ENCODE results near the gene RDH11.
A peak's percentile ranks its signal among the peaks of the same experiment; 100 is the strongest.
"Not testable (repeated sequence)": the region's sequence is repeated elsewhere in the genome, so short reads cannot be mapped to it uniquely, and the experiment has no call there.

RDH11 gene, protein sequence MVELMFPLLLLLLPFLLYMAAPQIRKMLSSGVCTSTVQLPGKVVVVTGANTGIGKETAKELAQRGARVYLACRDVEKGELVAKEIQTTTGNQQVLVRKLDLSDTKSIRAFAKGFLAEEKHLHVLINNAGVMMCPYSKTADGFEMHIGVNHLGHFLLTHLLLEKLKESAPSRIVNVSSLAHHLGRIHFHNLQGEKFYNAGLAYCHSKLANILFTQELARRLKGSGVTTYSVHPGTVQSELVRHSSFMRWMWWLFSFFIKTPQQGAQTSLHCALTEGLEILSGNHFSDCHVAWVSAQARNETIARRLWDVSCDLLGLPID

DNA sequence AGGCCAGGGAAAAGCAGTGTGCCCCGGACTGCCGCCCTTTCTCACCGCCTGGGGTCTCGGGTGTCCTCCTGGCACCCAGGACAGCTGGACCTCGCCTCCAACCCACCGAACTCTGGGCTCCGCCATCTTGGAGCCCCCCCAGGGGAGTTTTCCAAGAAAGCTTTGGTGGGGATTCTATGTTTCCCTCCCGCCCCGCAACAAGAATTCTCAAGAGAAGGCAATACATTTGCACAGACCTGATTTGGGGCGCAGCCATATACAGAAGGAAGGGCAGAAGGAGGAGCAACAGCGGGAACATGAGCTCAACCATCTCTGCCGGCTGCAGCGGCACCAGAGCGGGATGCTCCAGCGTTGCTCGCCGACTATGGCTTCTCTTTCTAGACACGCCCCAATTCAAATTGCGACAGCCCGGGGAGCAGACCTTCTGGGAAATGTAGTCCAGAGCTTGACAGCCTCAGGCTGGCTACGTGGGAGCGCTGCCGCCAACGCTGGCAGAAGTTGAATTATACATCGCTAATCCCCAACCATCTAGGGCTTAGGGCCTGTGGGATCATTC lies at the start of gene RDH11:
RDH11 (minus strand) TSS at position 371 of the 556 bp plus-strand sequence; CDS start at position 310, 61 bp downstream.
- DNase-seq, result peak; percentile 93

DNA sequence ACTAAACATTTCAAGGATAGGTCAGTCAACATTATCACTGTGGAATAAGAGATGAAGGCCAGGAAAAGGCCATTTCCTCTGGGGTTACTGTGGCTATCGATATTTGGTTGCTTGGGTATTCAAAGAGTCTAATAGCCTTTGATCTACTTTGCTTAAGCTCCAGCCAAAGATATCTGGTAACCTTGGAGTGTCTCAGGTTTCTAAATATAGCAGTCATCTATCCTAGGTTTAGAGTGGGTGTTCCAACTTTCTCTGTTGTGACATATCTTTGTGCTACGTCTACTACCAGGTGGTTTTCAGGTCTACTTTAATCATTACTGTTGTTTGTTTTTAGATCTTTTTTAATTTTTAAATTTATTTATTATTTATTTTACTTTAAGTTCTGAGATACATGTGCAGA lies 48.5 kb upstream of the RDH11 start:
- no peak for DNase-seq

DNA sequence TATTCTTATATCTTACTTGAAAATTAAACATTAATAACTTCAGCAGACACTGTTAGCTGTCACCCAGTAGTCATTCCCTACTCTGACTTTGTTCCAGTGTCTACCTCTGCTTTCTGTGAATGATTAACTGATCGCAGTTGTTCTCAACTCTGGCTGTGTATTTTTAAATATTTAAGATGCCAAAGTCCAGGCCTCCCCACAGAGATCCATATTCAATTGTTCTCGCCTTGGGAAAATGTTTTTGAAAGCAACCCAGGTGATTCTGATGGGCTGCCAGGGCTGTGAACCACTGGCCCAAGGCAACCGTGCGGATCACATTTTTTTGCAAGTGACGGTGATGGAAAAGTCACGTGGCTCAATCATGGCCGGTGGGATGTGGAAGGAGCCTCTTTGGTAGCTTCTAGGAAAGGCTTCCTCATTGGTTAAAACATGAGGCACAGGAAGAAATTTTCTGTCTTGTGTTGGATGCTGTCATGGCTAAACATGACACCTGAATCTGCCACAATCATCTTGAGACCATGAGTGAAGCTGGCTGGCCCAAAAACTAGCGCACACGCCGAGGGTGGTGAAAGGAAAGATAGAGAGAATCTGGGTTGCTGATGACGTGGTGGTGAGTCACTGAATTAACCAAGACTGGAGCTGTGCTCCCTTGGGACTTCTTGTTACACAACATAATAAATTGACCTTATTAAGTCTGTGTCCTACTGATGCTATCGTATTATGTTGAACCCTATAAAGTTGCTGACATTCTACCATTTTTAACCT lies 43.4 kb upstream of the RDH11 start:
- DNase-seq, result no peak

DNA sequence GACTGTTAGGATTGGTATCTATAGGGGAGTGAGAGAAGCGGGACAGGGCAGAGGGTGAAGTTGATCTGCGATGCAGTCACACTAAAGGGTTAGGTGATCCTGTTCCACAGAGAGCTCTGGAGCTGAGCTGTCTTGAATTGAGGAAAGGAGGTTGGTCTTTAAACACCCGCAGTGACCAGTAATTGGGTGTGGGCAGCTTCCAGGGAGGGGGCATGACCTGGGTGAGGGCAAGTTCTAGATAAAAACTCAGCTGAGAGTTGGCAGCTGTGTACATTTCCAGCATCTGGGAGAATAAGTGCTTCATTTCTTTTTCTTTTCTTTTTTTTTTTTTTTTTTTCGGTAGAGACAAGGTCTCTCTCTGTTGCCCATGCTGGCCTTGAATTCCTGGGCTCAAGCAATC lies 41.2 kb upstream of the RDH11 start:
- no peak for DNase-seq

DNA sequence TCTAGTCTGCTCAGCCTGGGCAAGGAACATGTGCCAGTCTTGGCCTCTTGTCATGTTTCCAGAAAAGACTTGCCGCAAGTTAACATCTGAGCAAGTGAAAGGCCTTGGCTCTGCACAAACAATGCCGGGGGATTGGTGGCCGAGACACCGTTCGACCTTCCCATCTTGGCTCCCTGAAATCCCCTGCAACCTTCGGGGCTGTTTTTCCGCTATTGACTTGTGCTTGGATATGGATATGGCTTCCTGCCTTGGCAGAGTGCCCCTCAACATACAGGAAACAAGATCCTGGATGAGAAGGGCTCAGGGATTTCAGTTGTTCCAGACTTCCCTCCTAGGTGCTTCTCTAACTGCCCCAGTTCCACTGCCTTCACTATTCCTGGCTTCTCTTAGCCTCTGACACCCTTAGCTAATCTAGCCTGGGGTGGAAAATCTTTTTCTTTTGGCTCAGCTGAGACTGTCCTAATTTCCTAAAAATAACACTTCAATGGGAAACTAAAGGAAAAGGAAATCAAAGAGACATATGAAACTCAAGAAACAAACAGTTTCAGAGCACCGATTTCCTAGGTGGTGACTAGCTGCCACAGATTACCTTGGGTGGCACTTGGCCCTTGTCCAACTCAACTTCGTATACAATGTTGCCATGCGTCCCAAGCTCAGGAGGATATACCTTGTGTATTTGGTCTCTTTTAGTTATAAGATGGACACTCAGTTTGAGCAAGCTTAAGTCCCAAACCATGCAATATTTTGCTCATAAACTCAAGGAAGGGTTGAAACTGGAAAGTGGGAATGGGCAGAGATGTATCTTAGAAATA lies 40.0 kb upstream of the RDH11 start:
- DNase-seq, result no peak

DNA sequence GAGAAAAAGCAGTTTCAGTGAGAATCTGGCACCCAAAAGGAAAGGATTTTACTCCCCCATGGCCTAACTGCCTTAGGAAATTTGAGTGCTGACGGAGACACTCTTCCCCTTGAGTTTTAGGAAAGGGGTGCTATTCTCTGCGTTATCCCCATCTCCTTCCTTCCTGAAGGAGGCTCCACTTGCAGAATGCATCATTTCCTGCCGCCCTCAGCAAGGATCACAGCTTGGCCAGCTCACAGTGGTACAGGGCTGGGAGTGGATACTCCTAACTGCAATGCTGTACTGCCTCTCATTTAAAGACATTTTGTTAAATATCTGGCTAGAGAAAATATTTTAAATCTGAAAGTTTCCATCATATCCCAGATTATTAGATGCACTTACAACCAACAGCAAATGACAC lies 39.1 kb upstream of the RDH11 start:
- no peak for DNase-seq

DNA sequence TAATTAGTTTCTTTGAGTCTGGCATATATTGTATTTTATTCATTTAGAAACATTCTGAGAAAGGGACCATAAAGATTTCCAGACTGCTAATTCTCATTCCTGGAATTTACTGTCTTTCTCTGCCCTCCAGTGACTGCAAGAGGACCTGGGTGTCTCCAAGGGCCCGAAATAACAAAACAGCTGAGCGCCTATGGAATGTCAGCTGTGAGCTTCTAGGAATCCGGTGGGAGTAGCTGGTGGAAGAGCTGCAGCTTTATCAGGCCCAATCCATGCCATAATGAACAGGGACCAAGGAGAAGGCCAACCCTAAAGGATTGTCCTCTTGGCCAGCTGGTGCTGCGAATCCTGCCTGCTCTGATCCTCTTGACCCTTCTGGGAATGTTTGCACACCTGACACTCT lies 38.1 kb upstream of the RDH11 start:
- no peak for DNase-seq

DNA sequence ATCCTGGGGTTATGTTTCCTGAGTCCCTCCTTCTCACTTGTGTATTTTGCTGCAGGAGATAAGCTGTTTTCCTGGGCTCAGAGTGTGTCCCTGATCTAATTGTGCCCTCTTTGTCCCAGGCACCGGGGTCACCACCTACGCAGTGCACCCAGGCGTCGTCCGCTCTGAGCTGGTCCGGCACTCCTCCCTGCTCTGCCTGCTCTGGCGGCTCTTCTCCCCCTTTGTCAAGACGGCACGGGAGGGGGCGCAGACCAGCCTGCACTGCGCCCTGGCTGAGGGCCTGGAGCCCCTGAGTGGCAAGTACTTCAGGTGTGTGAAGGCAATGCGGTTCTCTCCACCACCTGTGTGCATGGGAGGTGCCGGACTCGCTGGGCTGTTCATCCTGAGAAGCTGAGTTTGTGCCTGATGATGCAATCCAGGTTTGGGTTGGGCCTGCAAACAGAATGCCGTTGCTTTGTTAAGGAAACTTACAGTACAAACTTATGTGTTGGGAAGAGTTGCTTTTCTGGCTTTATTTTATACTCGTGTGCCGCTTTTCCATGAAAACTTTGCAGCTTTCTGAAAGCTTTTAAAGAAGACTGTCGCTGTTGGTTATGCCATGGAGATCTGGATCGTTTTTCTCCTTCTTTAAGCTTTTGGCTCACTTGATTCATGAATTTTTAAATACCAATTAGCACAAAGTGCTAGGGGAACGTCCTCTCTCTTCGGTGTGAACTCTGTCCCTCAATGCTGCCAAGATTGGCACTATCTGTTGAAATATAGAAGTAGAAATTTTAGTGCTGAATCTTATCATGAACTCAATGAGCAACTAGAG lies 33.7 kb upstream of the RDH11 start:
- DNase-seq, result no peak

DNA sequence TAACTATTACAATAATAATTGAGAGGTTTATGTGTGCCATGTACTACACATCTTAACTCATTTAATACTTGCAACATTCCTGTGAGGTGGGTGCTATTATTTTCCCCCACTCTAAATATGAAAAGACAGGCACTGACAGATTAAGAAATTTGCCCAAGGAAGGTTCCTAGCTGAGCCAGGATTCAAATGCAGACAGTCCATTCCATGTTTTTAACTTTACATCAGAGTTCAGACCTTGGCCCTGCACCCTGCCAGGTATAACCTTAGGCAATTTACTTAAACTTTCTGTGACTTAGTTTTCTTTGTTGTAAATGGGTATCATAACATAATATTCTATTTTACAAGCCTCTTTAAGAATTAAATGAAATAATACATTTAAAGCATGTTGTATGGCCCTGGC lies 32.7 kb upstream of the RDH11 start:
- no peak for DNase-seq

DNA sequence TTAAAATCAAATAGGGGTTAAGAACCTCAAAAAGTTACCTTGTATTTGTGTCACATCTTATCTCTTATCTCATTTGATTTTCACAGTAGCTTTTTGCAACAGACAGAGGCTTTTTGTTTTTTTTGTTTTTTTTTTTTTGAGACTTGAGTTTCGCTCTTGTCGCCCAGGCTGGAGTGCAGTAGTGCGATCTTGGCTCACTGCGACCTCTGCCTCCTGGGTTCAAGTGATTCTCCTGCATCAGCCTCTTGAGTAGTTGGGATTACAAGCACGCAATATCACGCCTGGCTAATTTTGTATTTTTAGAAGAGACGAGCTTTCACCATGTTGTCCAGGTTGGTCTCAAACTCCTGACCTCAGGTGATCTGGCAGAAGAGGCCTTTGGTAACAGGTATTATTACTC lies 31.8 kb upstream of the RDH11 start:
- DNase-seq, result no peak

DNA sequence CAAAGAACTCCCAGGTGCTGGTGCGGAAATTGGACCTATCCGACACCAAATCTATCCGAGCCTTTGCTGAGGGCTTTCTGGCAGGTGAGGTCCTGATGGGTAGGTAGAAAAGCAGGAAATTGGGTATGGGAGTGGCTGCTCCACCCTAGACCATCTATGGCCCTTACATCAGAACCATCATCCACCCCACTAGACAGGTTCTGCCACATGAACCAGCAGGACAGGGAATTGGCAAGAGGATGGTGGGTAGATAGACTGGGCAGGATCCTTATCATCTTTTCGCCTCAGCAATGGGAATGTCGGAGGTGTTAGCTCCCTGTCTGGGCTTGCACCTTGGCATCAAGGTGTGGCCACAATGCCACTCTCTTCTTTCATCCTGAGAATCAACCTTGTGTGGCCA lies 29.6 kb upstream of the RDH11 start:
- DNase-seq, result no peak

DNA sequence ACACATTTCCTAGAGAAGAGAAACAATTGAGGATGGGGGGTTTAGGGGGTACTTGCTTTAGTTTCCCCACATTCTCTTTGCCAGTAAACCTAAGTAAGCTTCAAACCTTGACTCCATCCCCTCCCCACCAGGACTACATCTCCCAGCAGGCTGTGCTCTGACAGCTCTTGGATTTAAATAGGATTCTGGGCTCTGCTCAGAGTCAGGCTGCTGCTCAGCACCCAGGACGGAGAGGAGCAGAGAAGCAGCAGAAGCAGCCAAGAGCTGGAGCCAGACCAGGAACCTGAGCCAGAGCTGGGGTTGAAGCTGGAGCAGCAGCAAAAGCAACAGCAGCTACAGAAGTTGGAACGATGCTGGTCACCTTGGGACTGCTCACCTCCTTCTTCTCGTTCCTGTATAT lies 26.7 kb upstream of the RDH11 start:
- DNase-seq, result no peak

DNA sequence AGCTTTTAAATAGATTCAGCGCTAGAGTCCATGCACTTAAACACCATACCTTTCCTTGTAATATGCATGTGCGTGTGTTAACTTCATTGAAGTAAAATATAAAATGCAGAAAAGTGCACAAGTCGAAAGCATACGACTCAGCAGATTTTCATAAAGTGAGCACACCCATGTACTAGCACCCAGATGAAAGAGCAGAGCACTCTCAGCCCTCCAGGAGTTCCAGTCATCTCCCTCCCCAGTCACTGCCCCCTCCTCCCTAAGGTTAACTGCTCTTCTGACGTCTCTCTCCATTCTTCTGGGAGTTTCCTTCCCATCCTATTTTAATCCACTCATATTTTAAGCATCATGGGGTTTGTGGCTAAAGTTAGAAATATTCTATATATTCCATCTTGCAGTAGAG lies 26.3 kb upstream of the RDH11 start:
- no peak for DNase-seq

DNA sequence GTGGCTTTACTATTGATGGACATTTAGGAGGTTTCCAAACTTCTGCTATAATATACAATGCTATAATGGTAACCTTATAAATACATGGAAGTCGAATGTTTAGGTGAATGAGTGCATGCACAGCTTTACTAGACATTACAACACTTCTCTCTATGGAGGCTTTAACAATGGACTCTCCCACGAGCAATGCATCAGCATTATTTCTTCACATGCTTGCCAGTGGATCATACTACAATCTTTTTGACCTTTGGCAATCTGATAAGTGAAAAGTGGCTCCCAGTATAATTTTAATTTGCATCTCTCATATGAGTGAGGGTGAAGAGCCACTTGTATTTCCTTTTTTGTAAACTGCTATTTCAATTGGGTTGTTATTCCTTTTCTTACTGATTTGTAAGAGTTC lies 24.3 kb upstream of the RDH11 start:
- DNase-seq, result no peak

DNA sequence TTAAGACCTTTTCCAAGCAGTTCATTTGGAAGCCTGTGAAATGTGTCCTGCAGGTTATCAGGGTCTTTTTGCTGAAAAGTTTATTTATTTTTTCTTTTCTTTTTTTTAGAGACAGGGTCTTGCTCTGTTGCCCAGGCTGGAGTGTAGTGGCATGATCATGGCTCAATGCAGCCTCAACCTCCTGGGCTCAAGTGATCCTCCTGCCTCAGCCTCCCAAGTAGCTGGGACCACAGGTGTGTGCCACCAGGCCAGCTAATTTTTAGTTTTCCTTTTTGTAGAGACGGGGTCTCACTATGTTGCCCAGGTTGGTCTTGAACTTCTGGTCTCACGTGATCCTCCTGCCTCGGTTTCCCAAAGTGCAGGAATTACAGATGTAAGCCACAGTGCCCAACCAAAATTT lies 23.8 kb upstream of the RDH11 start:
- not testable (repeated sequence) for DNase-seq

DNA sequence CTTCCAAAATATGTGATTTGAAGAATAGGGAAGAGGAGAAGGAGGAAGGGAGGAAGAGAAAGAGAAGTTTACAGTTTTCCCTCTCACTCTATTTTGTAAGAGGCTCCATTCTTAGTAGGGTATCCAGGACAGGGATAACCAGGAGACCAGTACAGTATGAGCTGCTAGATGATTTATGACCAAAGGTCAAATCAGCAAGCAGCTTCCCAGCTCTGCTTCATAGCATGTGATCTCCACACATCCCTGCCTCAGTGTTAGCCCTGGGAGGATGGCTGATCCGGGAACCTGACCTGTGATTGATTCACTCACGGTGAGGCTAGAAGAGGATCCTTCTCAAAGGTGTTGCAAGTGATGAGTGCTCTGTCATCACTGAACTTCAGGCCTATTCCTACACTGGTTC lies 22.7 kb upstream of the RDH11 start:
- DNase-seq, result no peak

DNA sequence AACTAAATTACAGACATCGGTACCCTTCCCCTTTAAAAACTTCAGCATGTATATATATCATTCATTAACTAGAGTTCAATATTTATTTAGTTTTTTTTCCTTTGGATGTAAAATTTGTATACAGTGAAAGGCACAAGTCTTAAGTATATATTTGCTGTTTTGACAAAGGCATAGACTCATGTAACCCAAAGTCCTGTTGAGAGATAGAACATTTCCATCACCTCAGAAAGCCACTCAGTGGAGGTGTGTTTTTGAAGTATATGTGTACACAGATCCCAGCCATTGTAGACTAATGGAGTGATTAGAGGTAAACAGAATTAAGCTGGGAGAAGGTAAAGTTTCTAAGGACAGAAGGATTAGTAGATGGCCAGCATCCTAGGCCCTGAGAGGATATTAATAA lies 21.5 kb upstream of the RDH11 start:
- DNase-seq, result no peak

DNA sequence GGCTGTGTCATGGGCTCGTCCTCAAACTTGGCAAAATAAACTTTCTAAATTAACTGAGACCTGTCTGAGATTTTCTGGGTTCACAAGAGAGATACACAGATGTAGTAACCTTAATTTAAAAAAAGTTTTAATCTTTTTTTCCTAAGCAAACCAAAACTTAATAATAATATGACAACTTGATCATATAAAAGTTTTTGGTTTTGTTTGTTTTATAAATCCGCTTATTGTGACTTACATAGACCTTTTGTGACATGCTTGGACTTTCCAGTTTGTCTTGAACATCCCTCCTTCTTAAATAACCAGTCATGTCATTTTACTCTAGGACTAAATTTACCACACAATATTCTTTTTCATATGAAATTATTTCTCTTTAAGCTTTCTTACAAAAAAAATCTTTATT lies 14.6 kb upstream of the RDH11 start:
- DNase-seq, result no peak

DNA sequence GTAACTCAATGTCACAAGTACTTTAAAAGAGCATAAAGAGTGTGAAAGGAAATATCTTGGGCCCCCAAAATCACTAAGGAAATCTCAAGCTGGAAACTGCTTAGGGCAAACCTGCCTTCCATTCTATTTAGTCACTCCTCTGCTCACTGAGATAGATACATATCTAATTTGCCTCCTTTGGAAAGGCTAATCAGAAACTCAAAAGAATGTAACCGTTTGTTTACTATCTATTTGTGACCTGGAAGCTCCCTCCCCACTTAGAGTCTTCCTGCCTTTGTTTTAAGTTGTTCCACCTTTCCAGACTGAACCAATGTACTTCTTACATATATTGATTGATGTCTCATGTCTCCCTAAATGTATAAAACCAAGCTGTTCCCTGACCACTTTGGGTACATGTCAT lies 14.2 kb upstream of the RDH11 start:
- not testable (repeated sequence) for DNase-seq

DNA sequence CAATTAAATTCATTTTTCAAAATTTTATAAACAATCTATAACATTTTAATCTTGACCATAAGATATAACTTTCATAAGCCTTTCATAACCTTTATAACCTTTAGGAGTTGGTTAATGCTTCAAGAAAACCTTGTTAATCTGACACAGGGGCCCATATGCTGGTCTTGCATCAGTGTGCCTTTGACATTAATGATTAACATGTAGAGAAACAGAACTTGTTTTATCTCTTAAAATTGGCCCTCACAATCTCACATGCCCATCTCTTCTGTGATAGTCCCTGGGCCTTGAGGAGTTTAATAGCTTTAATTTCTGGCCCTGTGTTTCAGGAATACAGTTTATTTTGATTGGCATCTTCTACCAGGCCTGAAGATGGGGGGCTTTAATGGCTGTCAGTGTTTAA lies 13.8 kb upstream of the RDH11 start:
- not testable (repeated sequence) for DNase-seq

DNA sequence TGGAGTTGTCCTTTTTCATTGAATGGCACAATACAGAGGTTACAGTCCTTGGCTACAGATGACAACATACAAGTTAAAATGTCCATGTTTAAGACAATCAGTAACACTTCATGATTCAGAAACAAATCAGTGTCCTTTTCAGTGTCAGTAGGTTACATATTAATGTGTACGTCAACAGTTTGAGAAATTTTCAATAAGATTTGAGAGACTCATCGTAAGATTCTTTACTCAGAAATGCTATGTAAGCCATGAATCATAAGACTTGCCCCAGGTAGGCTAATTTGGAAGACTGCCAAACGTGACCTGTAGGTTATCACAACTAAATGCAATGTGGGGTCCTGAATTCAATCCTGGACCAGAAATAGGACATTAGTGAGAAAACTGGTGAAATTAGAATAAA lies 9.6 kb upstream of the RDH11 start:
- no peak for DNase-seq

DNA sequence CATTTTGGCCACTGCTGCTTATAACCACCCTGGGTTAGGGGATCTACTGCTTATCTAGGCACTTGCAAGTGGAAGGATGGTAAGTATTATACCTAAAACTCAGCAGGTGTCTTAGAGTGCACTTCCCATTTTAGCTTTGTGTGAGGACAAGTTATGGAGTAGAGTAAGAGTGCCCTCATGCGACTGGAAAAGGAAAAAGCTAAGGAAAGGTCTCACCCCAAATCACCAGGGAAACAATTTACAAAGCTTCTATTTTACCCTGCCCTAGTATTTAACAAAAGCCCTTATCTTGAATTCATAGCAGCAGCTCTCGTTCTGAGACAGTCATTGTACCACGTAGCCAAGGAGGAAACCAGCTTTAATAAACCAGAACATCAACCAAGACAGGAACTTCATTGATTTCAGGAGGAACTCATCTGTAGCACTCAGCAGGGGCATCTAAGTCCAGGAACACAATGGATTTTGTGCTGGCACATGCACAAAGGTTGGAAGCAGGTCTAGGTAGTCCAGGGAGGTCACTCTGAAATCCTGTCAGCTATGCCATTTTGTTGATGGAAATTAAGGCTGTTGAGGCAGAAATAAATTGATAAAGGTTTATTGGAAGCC lies 9.0 kb upstream of the RDH11 start:
- DNase-seq, result peak; percentile 60

All from activated CD4-positive, alpha-beta T cell treated with anti-CD3 and anti-CD28 coated beads, Interleukin-2, Interleukin-6, amounts not matched to agents 100 ng/mL and 50 ng/mL, durations not matched to agents 16 hours and 8 hours (primary cell).